GM12875 (cell line): ENCODE measurements around the gene SCUBE2.

Experiments
- H3K4me3 ChIP-seq: one replicate; pipeline ENCODE4 v1.5.1; 2011; ENCODE audit warnings: low read depth, low read length, control low read depth
- CTCF ChIP-seq: IDR thresholded peaks from 2 replicates; pipeline ENCODE4 v1.5.1; 2011; ENCODE audit warnings: low read depth, mild to moderate bottlenecking, control low read depth, inconsistent platforms, low read length, moderate library complexity, borderline replicate concordance; ENCODE audit not compliant: insufficient read depth

SCUBE2 gene

GRCh38 chr11:9136741-9137140 lies 45.3 kb upstream of the SCUBE2 start:
- no peak overlapping the region for H3K4me3 ChIP-seq
- no peak for TF ChIP-seq CTCF

GRCh38 chr11:9133956-9134355 lies 42.6 kb upstream of the SCUBE2 start:
- H3K4me3 ChIP-seq, result no peak overlapping the region
- TF ChIP-seq CTCF, result no peak

- TF ChIP-seq CTCF, result no peak
Measured at GRCh38 chr11:9132203-9132878, 40.9 kb upstream of the SCUBE2 start.

GRCh38 chr11:9130297-9130696 lies 38.9 kb upstream of the SCUBE2 start:
- peak; percentile 11; the same call in 1 of the 2 replicates for TF ChIP-seq CTCF

More at GRCh38 chr11:9132203-9132878, 40.9 kb upstream of the SCUBE2 start:
- no peak overlapping the region for H3K4me3 ChIP-seq

GRCh38 chr11:9126636-9127035 lies 35.2 kb upstream of the SCUBE2 start:
- H3K4me3 ChIP-seq, result no peak overlapping the region
- TF ChIP-seq CTCF, result no peak

More at GRCh38 chr11:9130297-9130696, 38.9 kb upstream of the SCUBE2 start:
- H3K4me3 ChIP-seq, result no peak overlapping the region

GRCh38 chr11:9125185-9125886 lies 33.9 kb upstream of the SCUBE2 start:
- no peak for TF ChIP-seq CTCF
- H3K4me3 ChIP-seq, result no peak overlapping the region
